HepG2 (cell line): ENCODE data around the gene MRPS35.

ENCODE experiments used
- MEF2D ChIP-seq: sonication (generic); formaldehyde crosslinking; IDR thresholded peaks from 2 replicates; pipeline ENCODE4 v1.5.1; 2020; ENCODE audit warnings: mild to moderate bottlenecking, missing genetic modification reagents
- SP1 ChIP-seq, 2 experiments: fragments of 450-650 bp in 1 of 2; sonication (generic) in 1 of 2; formaldehyde crosslinking in 1 of 2; IDR thresholded peaks; 2 replicates each; pipeline versions ENCODE4 v1.4.0 to v1.6.1; 2016 to 2020; ENCODE audit warnings: missing genetic modification reagents in 1 of 2

GRCh38 chr12:27751386-27752047 lies 40.9 kb downstream of the MRPS35 start:
- TF ChIP-seq SP1 (IDR thresholded peaks at IDR 0.05) (no peak), SP1 (CRISPR knock-in tag; IDR thresholded peaks at IDR 0.05) (no peak), MEF2D (CRISPR knock-in tag) (no peak)
